Brain microvascular endothelial cell (primary cell): ENCODE data around the gene C1orf122.

Experiments used
- DNase-seq: peaks from one replicate; pipeline ENCODE4 v3.0.0-alpha.2; 2020
- H3K27ac ChIP-seq: fragments of 250-450 bp; sonication (Bioruptor Pico); 2 replicates; pipeline ENCODE4 v1.5.1; 2020; ENCODE audit warnings: mild to moderate bottlenecking, moderate library complexity
- H3K27me3 ChIP-seq: fragments of 250-450 bp; sonication (Bioruptor Pico); replicated peaks from 2 replicates; pipeline ENCODE4 v1.5.1; 2020; ENCODE audit warnings: mild to moderate bottlenecking
- H3K36me3 ChIP-seq: fragments of 250-450 bp; sonication (Bioruptor Pico); replicated peaks from 2 replicates; pipeline ENCODE4 v1.5.1; 2020; ENCODE audit warnings: mild to moderate bottlenecking
- H3K4me3 ChIP-seq: 2 replicates; pipeline ENCODE4 v1.5.1; 2011; ENCODE audit warnings: low read depth, mild to moderate bottlenecking, control low read depth, low read length, moderate library complexity
- CTCF ChIP-seq: IDR thresholded peaks from 2 replicates; pipeline ENCODE4 v1.5.1; 2011; ENCODE audit warnings: low read depth, mild to moderate bottlenecking, moderate library complexity, low read length, control low read depth, inconsistent platforms; ENCODE audit errors: missing control alignments
- in situ Hi-C: cut with HindIII; loops from 2 replicates; pipeline ENCODE4 v1.10.0; 2017; ENCODE audit warnings: low sequenced_read_pairs, low pct_ligation_motif_present

C1orf122 gene

GRCh38 chr1:37851262-37851661 lies 43.7 kb downstream of the C1orf122 start:
- peaks cover 6% of the 10 kb centered on the region for H3K36me3 ChIP-seq

GRCh38 chr1:37851782-37852210 lies 44.2 kb downstream of the C1orf122 start:
- H3K36me3 ChIP-seq, result peaks cover 6% of the 10 kb centered on the region
- TF ChIP-seq CTCF, result no peak
- H3K4me3 ChIP-seq, result no peak overlapping the region
- H3K27ac ChIP-seq, result no peak overlapping the region
- in situ Hi-C loops, result no loop called here
- DNase-seq, result no peak
- H3K27me3 ChIP-seq, result no peaks in the 10 kb centered on the region

More at GRCh38 chr1:37851262-37851661, 43.7 kb downstream of the C1orf122 start:
- H3K27me3 ChIP-seq, result no peaks in the 10 kb centered on the region
- in situ Hi-C loops, result no loop called here
- H3K27ac ChIP-seq, result no peak overlapping the region
- no peak for DNase-seq
- no peak overlapping the region for H3K4me3 ChIP-seq
- no peak for TF ChIP-seq CTCF

DNA sequence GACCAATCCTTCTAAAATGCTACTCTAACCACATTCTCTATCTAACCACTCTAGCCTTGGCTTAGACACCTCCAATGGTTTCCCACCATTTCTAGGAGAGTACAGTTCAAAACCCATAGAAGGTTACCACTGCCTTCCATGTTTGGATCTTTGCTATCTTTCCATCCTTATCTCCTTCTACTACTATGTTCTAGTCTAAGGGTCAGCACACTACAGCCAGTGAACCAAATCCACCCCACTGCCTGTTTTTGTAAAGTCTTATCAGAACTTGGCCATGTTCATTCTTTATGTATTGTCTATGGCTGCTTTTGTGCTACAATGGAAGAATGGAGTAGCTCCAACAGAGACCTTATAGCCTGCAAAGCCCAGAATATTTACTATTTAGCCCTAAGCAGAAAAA lies 45.6 kb downstream of the C1orf122 start:
- TF ChIP-seq CTCF, result no peak
- H3K4me3 ChIP-seq, result no peak overlapping the region
- H3K27ac ChIP-seq, result no peak overlapping the region
- DNase-seq, result no peak
- in situ Hi-C loops, result no loop called here
- H3K36me3 ChIP-seq, result peaks cover 4% of the 10 kb centered on the region
- H3K27me3 ChIP-seq, result no peaks in the 10 kb centered on the region

GRCh38 chr1:37854406-37854805 lies 46.8 kb downstream of the C1orf122 start:
- H3K36me3 ChIP-seq, result peaks cover 4% of the 10 kb centered on the region

More at GRCh38 chr1:37854406-37854805, 46.8 kb downstream of the C1orf122 start:
- Histone ChIP-seq H3K27me3 (no peaks in the 10 kb centered on the region), H3K4me3 (no peak overlapping the region), H3K27ac (no peak overlapping the region)
- DNase-seq, result no peak
- in situ Hi-C loops, result no loop called here
- no peak for TF ChIP-seq CTCF
